GM21717 (cell line): ENCODE measurements around the gene EPHB4.
"Not testable (repeated sequence)": the region's sequence is repeated elsewhere in the genome, so short reads cannot be mapped to it uniquely, and the experiment has no call there.

Source experiments
- ATAC-seq: cut with Tn5 transposase; IDR thresholded peaks from one replicate; pipeline ENCODE4 v1.9.1; 2021; ENCODE audit warnings: mild to moderate bottlenecking, moderate library complexity; ENCODE audit not compliant: unreplicated experiment

The EPHB4 gene

GRCh38 chr7:100791881-100792666, 35.2 kb downstream of the EPHB4 start:
- ATAC-seq: no peak

- ATAC-seq: no peak
These were observed 38.3 kb downstream of the EPHB4 start for GRCh38 chr7:100789055-100789454.

GRCh38 chr7:100786323-100786722, 41.0 kb downstream of the EPHB4 start:
- no peak for ATAC-seq

- ATAC-seq: no peak
These were observed 41.4 kb downstream of the EPHB4 start for GRCh38 chr7:100785878-100786277.

GRCh38 chr7:100783804-100784203, 43.5 kb downstream of the EPHB4 start:
- ATAC-seq: no peak

- no peak for ATAC-seq
These were observed 46.1 kb downstream of the EPHB4 start for GRCh38 chr7:100781255-100781654.

GRCh38 chr7:100779359-100779758, 48.0 kb downstream of the EPHB4 start:
- ATAC-seq: no peak

GRCh38 chr7:100778061-100778621, 49.2 kb downstream of the EPHB4 start:
- no peak for ATAC-seq

- no peak for ATAC-seq
These were observed 53.8 kb downstream of the EPHB4 start for GRCh38 chr7:100773491-100773890.

- ATAC-seq: no peak
These were observed 58.5 kb downstream of the EPHB4 start for GRCh38 chr7:100768784-100769183.

GRCh38 chr7:100765250-100765649, 62.1 kb downstream of the EPHB4 start:
- ATAC-seq: no peak

- ATAC-seq: no peak
These were observed 62.5 kb downstream of the EPHB4 start for GRCh38 chr7:100764841-100765240.

- no peak for ATAC-seq
These were observed 63.7 kb downstream of the EPHB4 start for GRCh38 chr7:100763556-100764140.

GRCh38 chr7:100762841-100763240, 64.5 kb downstream of the EPHB4 start:
- ATAC-seq: not testable (repeated sequence)

- ATAC-seq: no peak
These were observed 67.8 kb downstream of the EPHB4 start for GRCh38 chr7:100759357-100760171.

- ATAC-seq: no peak
These were observed 73.6 kb downstream of the EPHB4 start for GRCh38 chr7:100753750-100754149.

GRCh38 chr7:100752994-100753393, 74.3 kb downstream of the EPHB4 start:
- no peak for ATAC-seq
